Measurements from ENCODE around the gene ELOA. TPM values are rescaled to one million over a fixed set of nuclear protein-coding genes. Genes with fewer than 3 reads are reported as not detected.

Gene ELOA
- total and polyA plus RNA-seq, 9 of the 15 experiments (the other 6 are each of a cell fraction or from before 2014, with no cell fraction given), result 31.9 to 98.6 (median 61.3) TPM

DNA sequence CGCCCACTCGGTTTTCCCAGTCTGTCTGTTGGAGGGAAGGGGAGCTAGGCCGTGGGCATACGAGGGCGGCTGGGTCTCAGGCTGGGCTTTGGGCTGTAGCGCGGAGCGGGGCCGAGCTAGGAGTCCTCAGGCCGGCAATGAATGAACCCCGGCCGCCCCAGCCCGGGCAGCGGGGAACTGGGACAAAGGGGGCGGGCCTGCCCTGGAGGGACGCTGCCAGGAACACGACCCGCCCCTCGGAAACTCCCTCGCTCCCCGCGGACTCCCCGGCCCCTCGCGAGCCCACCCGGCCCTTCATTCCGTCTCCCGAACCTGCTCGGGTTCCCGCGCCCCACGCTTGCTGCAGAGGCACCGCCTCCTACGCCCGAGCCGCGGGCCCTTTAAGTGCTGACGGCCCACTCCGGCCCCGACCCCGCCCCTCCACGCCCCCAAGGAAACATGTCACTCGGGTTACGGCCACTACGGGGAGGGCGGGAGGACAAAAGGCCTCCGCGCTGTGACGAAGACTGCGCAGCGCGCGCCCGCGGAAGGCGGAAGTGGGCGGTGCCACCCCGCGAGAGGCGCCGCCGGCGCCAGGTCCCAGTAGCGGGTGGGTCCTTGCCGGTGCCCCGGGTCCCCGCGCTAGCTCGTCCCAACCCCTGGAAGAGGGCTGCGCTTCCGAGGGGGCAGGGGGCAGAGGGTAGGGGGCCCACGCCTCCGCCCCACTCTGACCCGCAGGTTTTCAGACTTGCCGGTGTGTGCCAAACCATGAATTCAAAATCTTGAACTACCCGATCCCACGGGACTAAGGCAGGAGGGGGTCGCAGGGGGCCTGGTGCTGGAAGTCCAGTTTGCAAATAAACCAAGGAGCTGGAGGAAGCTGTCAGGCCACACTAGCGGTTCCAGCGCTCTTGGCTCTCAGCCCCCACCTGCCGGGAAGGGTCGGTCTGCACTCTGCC lies 57.4 kb downstream of the ELOA start, which contains the start of gene GALE (continued):
- TF ChIP-seq, protein P1, sequence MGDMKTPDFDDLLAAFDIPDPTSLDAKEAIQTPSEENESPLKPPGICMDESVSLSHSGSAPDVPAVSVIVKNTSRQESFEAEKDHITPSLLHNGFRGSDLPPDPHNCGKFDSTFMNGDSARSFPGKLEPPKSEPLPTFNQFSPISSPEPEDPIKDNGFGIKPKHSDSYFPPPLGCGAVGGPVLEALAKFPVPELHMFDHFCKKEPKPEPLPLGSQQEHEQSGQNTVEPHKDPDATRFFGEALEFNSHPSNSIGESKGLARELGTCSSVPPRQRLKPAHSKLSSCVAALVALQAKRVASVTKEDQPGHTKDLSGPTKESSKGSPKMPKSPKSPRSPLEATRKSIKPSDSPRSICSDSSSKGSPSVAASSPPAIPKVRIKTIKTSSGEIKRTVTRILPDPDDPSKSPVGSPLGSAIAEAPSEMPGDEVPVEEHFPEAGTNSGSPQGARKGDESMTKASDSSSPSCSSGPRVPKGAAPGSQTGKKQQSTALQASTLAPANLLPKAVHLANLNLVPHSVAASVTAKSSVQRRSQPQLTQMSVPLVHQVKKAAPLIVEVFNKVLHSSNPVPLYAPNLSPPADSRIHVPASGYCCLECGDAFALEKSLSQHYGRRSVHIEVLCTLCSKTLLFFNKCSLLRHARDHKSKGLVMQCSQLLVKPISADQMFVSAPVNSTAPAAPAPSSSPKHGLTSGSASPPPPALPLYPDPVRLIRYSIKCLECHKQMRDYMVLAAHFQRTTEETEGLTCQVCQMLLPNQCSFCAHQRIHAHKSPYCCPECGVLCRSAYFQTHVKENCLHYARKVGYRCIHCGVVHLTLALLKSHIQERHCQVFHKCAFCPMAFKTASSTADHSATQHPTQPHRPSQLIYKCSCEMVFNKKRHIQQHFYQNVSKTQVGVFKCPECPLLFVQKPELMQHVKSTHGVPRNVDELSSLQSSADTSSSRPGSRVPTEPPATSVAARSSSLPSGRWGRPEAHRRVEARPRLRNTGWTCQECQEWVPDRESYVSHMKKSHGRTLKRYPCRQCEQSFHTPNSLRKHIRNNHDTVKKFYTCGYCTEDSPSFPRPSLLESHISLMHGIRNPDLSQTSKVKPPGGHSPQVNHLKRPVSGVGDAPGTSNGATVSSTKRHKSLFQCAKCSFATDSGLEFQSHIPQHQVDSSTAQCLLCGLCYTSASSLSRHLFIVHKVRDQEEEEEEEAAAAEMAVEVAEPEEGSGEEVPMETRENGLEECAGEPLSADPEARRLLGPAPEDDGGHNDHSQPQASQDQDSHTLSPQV (IDR thresholded peaks at IDR 0.05), result no peak
- peak; percentile 98 for TF ChIP-seq CREM (IDR thresholded peaks at IDR 0.05; ENCODE audit: low read depth)
- TF ChIP-seq DNMT1 (IDR thresholded peaks at IDR 0.05), result no peak
- no peak for TF ChIP-seq RUNX1 (IDR thresholded peaks at IDR 0.05; ENCODE audit: low read depth)
- no peak for TF ChIP-seq BCL6 (CRISPR knock-in tag; IDR thresholded peaks at IDR 0.05)
- TF ChIP-seq ZBED1 (IDR thresholded peaks at IDR 0.05), result no peak
- no peak; the same call in 1 of the 2 replicates for TF ChIP-seq KLF6 (CRISPR knock-in tag; IDR thresholded peaks at IDR 0.05; ENCODE audit: borderline replicate concordance)
- TF ChIP-seq, protein P2, sequence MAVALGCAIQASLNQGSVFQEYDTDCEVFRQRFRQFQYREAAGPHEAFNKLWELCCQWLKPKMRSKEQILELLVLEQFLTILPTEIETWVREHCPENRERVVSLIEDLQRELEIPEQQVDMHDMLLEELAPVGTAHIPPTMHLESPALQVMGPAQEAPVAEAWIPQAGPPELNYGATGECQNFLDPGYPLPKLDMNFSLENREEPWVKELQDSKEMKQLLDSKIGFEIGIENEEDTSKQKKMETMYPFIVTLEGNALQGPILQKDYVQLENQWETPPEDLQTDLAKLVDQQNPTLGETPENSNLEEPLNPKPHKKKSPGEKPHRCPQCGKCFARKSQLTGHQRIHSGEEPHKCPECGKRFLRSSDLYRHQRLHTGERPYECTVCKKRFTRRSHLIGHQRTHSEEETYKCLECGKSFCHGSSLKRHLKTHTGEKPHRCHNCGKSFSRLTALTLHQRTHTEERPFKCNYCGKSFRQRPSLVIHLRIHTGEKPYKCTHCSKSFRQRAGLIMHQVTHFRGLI (CRISPR knock-in tag; IDR thresholded peaks at IDR 0.05), result no peak
- no peak for TF ChIP-seq IFI16 (CRISPR knock-in tag; IDR thresholded peaks at IDR 0.05)
- TF ChIP-seq ZNF140 (CRISPR knock-in tag; IDR thresholded peaks at IDR 0.05), result no peak
- TF ChIP-seq SRSF1 (IDR thresholded peaks at IDR 0.05; ENCODE audit: low read depth, low read length), result no peak
- no peak for TF ChIP-seq TCF3 (CRISPR knock-in tag; IDR thresholded peaks at IDR 0.05)
- TF ChIP-seq NR3C1 (CRISPR knock-in tag; IDR thresholded peaks at IDR 0.05), result 0 out of 2 replicates have a peak, but pooled peaks have one; percentile 46
- no peak for TF ChIP-seq CTCF (IDR thresholded peaks at IDR 0.05 in 2 of 3, conservative IDR thresholded peaks at IDR 0.05 in 1 of 3; ENCODE audit: insufficient read depth in 2 of 3, low read depth in 1 of 3, low read length in 3 of 3)
- TF ChIP-seq TCFL5 (CRISPR knock-in tag; conservative IDR thresholded peaks at IDR 0.05), result no peak
- peak in 1 of 2 experiments; percentile 86; a peak in 2 of 4 replicates for TF ChIP-seq HDAC1 (IDR thresholded peaks at IDR 0.05)
- TF ChIP-seq, protein P3, sequence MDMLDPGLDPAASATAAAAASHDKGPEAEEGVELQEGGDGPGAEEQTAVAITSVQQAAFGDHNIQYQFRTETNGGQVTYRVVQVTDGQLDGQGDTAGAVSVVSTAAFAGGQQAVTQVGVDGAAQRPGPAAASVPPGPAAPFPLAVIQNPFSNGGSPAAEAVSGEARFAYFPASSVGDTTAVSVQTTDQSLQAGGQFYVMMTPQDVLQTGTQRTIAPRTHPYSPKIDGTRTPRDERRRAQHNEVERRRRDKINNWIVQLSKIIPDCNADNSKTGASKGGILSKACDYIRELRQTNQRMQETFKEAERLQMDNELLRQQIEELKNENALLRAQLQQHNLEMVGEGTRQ (CRISPR knock-in tag; IDR thresholded peaks at IDR 0.05), result no peak
- TF ChIP-seq ZNF583 (CRISPR knock-in tag; IDR thresholded peaks at IDR 0.05), result no peak
- TF ChIP-seq SETDB1 (IDR thresholded peaks at IDR 0.05; ENCODE audit: low read length), result no peak
- TF ChIP-seq CBFA2T2 (conservative IDR thresholded peaks at IDR 0.05), result no peak
- no peak for TF ChIP-seq RFX7 (CRISPR knock-in tag; IDR thresholded peaks at IDR 0.05)

All from K562 (cell line).